Neuronal stem cell (in vitro differentiated cells): ENCODE results near the gene FAM81A.

Experiments
- DNase-seq: peaks from one replicate; pipeline ENCODE4 v3.0.0-alpha.2; 2013; ENCODE audit warnings: low spot score
- H2AFZ ChIP-seq: one replicate; pipeline ENCODE4 v1.6.1; 2013; ENCODE audit warnings: mild to moderate bottlenecking, low read length, inconsistent platforms
- H2AK5ac ChIP-seq: 2 replicates; pipeline ENCODE4 v1.6.1; 2013; ENCODE audit warnings: low read depth, mild to moderate bottlenecking, inconsistent platforms, low read length, moderate library complexity, mixed read lengths
- H2BK120ac ChIP-seq: 2 replicates; pipeline ENCODE4 v1.6.1; 2013; ENCODE audit warnings: low read depth, mild to moderate bottlenecking, inconsistent platforms, low read length, moderate library complexity, mixed read lengths
- H2BK12ac ChIP-seq: one replicate; pipeline ENCODE4 v1.6.1; 2013; ENCODE audit warnings: low read length, inconsistent platforms
- H2BK15ac ChIP-seq: 2 replicates; pipeline ENCODE4 v1.6.1; 2013; ENCODE audit warnings: mild to moderate bottlenecking, low read length, inconsistent platforms, mixed read lengths
- H2BK5ac ChIP-seq: one replicate; pipeline ENCODE4 v1.6.1; 2013; ENCODE audit warnings: inconsistent platforms, mild to moderate bottlenecking, low read length, moderate library complexity
- H3K14ac ChIP-seq: one replicate; pipeline ENCODE4 v1.6.1; 2013; ENCODE audit warnings: low read length, inconsistent platforms
- H3K18ac ChIP-seq: 2 replicates; pipeline ENCODE4 v1.6.1; 2013; ENCODE audit warnings: low read length, inconsistent platforms
- H3K23ac ChIP-seq: 2 replicates; pipeline ENCODE4 v1.6.1; 2013; ENCODE audit warnings: low read depth, mild to moderate bottlenecking, mixed read lengths, low read length, inconsistent platforms; ENCODE audit not compliant: poor library complexity
- H3K27ac ChIP-seq: replicated peaks from 3 replicates; pipeline ENCODE4 v1.5.1; 2013; ENCODE audit warnings: low read length, inconsistent platforms
- H3K27me3 ChIP-seq, 3 experiments: 2 replicates each; pipeline ENCODE4 v1.6.1; 2013; ENCODE audit warnings: low read length in 3 of 3, mild to moderate bottlenecking in 2 of 3, inconsistent platforms in 1 of 3, low read depth in 1 of 3, mixed read lengths in 1 of 3, moderate library complexity in 1 of 3; ENCODE audit not compliant: control insufficient read depth in 3 of 3, insufficient read depth in 3 of 3
- H3K36me3 ChIP-seq, 2 donors: replicated peaks in 1 of 2; 2 replicates each; pipeline ENCODE4 v1.6.1; 2013; ENCODE audit warnings: low read length in 2 of 2; ENCODE audit not compliant: control insufficient read depth in 2 of 2, insufficient read depth in 2 of 2
- H3K4ac ChIP-seq: 2 replicates; pipeline ENCODE4 v1.6.1; 2013; ENCODE audit warnings: inconsistent platforms, mild to moderate bottlenecking, low read length, moderate library complexity
- H3K4me1 ChIP-seq, 2 donors: 1 replicate in 1 of 2; 2 replicates in 1 of 2; pipeline ENCODE4 v1.6.1; 2013; ENCODE audit warnings: low read length in 2 of 2, low read depth in 1 of 2; ENCODE audit not compliant: control insufficient read depth in 2 of 2, insufficient read depth in 1 of 2
- H3K4me2 ChIP-seq: one replicate; pipeline ENCODE4 v1.6.1; 2013; ENCODE audit warnings: mild to moderate bottlenecking, low read length, inconsistent platforms; ENCODE audit not compliant: insufficient read depth, poor library complexity, severe bottlenecking
- H3K4me3 ChIP-seq, 2 donors: 2 replicates each; pipeline ENCODE4 v1.5.1; 2013; ENCODE audit warnings: low read length in 2 of 2, mild to moderate bottlenecking in 2 of 2, inconsistent platforms in 1 of 2, moderate library complexity in 1 of 2
- H3K79me1 ChIP-seq: one replicate; pipeline ENCODE4 v1.6.1; 2013; ENCODE audit warnings: low read depth, mild to moderate bottlenecking, inconsistent platforms, low read length, moderate library complexity
- H3K9ac ChIP-seq: one replicate; pipeline ENCODE4 v1.6.1; 2013; ENCODE audit warnings: mild to moderate bottlenecking, low read depth, low read length, inconsistent platforms; ENCODE audit not compliant: poor library complexity
- H3K9me3 ChIP-seq, 2 donors: replicated peaks in 1 of 2; 2 replicates each; pipeline versions ENCODE3 to v1.6.1; 2013; ENCODE audit warnings: low read length in 2 of 2, mild to moderate bottlenecking in 2 of 2, inconsistent platforms in 1 of 2, low read depth in 1 of 2, mixed read lengths in 1 of 2, moderate library complexity in 1 of 2; ENCODE audit not compliant: control insufficient read depth in 2 of 2, insufficient read depth in 1 of 2
- H4K8ac ChIP-seq: one replicate; pipeline ENCODE4 v1.6.1; 2013; ENCODE audit warnings: low read depth, mild to moderate bottlenecking, inconsistent platforms, low read length, moderate library complexity
- H4K91ac ChIP-seq: one replicate; pipeline ENCODE4 v1.6.1; 2013; ENCODE audit warnings: low read length, low read depth, mild to moderate bottlenecking, inconsistent platforms; ENCODE audit not compliant: poor library complexity
- WGBS, 2 donors: extraction: QIAGEN DNeasy Blood & Tissue Kit; methylation state at CpG; one replicate each; pipeline ENCODE4 v1.1.7; 2013; ENCODE audit warnings: missing lambda C conversion rate in 2 of 2, mixed read lengths in 1 of 2; ENCODE audit not compliant: insufficient read length in 2 of 2, insufficient replicate concordance in 1 of 2; ENCODE audit errors: extremely low coverage in 2 of 2; 5-methylcytosine and 5-hydroxymethylcytosine counted together

FAM81A gene

GRCh38 chr15:59555696-59556095, 117.7 kb downstream of the FAM81A start:
- H4K8ac ChIP-seq: no peak overlapping the region
- no peak overlapping the region for H3K4ac ChIP-seq
- no peak overlapping the region for H3K18ac ChIP-seq
- H2BK12ac ChIP-seq: no peak overlapping the region
- H3K4me2 ChIP-seq: no peak overlapping the region
- no peak overlapping the region for H3K27ac ChIP-seq
- no peak for DNase-seq
- no peak overlapping the region for H4K91ac ChIP-seq
- no peak overlapping the region for H3K9ac ChIP-seq
- H3K36me3 ChIP-seq: no peaks in the 10 kb centered on the region
- H2BK5ac ChIP-seq: no peak overlapping the region
- H2AFZ ChIP-seq: no peak overlapping the region
- no peaks in the 10 kb centered on the region for H3K4me1 ChIP-seq
- H3K9me3 ChIP-seq: no peaks in the 10 kb centered on the region
- no peak overlapping the region for H2BK120ac ChIP-seq
- H3K27me3 ChIP-seq: peaks cover 0 to 13% (median 0%) of the 10 kb centered on the region in 3 experiments
- H3K79me1 ChIP-seq: no peaks in the 10 kb centered on the region
- no peak overlapping the region for H3K23ac ChIP-seq
- no peak overlapping the region for H2BK15ac ChIP-seq
- WGBS, 2 donors: no CpG with 5 or more reads among the region's 4 CpGs
- no peak overlapping the region for H2AK5ac ChIP-seq
- no peak overlapping the region for H3K4me3 ChIP-seq
- no peak overlapping the region for H3K14ac ChIP-seq

- no peak overlapping the region for H3K14ac ChIP-seq
- no peak overlapping the region for H3K4me3 ChIP-seq
- no peak overlapping the region for H3K27ac ChIP-seq
- no peak overlapping the region for H2BK15ac ChIP-seq
- H3K4me2 ChIP-seq: no peak overlapping the region
- H4K8ac ChIP-seq: no peak overlapping the region
- H2BK12ac ChIP-seq: no peak overlapping the region
- peaks cover 0 to 7% (median 0%) of the 10 kb centered on the region in 3 experiments for H3K27me3 ChIP-seq
- no peak overlapping the region for H2BK5ac ChIP-seq
- H4K91ac ChIP-seq: no peak overlapping the region
- H3K4ac ChIP-seq: no peak overlapping the region
- H3K9me3 ChIP-seq: no peaks in the 10 kb centered on the region
- no peak overlapping the region for H2AFZ ChIP-seq
- no peak for DNase-seq
- H3K36me3 ChIP-seq: no peaks in the 10 kb centered on the region
- no peaks in the 10 kb centered on the region for H3K4me1 ChIP-seq
- no peaks in the 10 kb centered on the region for H3K79me1 ChIP-seq
- WGBS, 2 donors: no CpG with 5 or more reads among the region's 2 CpGs
- no peak overlapping the region for H3K18ac ChIP-seq
- H2AK5ac ChIP-seq: no peak overlapping the region
- no peak overlapping the region for H2BK120ac ChIP-seq
- no peak overlapping the region for H3K9ac ChIP-seq
- no peak overlapping the region for H3K23ac ChIP-seq
Observed at GRCh38 chr15:59556380-59556779, 118.4 kb downstream of the FAM81A start.

GRCh38 chr15:59557581-59557980, 119.6 kb downstream of the FAM81A start:
- Histone ChIP-seq H3K4me2 (no peak overlapping the region), H3K79me1 (no peaks in the 10 kb centered on the region), H3K4me1 (no peaks in the 10 kb centered on the region), H3K18ac (no peak overlapping the region), H4K91ac (no peak overlapping the region), H3K36me3 (no peaks in the 10 kb centered on the region), H2AK5ac (no peak overlapping the region), H3K23ac (no peak overlapping the region), H2AFZ (no peak overlapping the region), H3K27me3 (peaks cover 0 to 7% (median 0%) of the 10 kb centered on the region in 3 experiments), H4K8ac (no peak overlapping the region), H2BK120ac (no peak overlapping the region), H2BK5ac (no peak overlapping the region), H3K4me3 (no peak overlapping the region), H2BK15ac (no peak overlapping the region), H3K9ac (no peak overlapping the region), H3K9me3 (no peaks in the 10 kb centered on the region), H3K4ac (no peak overlapping the region), H2BK12ac (no peak overlapping the region), H3K27ac (no peak overlapping the region), H3K14ac (no peak overlapping the region)
- no peak for DNase-seq
- WGBS, 2 donors: no CpG with 5 or more reads among the region's 3 CpGs

- no peaks in the 10 kb centered on the region for H3K79me1 ChIP-seq
- no peak overlapping the region for H3K18ac ChIP-seq
- no peak overlapping the region for H2AK5ac ChIP-seq
- no peak overlapping the region for H3K14ac ChIP-seq
- no peak for DNase-seq
- H2BK12ac ChIP-seq: no peak overlapping the region
- H3K4me3 ChIP-seq: no peak overlapping the region
- no peak overlapping the region for H4K91ac ChIP-seq
- no peak overlapping the region for H2BK120ac ChIP-seq
- H2AFZ ChIP-seq: no peak overlapping the region
- no peak overlapping the region for H4K8ac ChIP-seq
- no peak overlapping the region for H3K4me2 ChIP-seq
- no peak overlapping the region for H3K4ac ChIP-seq
- no peak overlapping the region for H3K27ac ChIP-seq
- peaks cover 0 to 7% (median 0%) of the 10 kb centered on the region in 3 experiments for H3K27me3 ChIP-seq
- H3K9ac ChIP-seq: no peak overlapping the region
- H2BK5ac ChIP-seq: no peak overlapping the region
- no CpG with 5 or more reads among the region's 1 CpG for WGBS, 2 donors
- no peak overlapping the region for H2BK15ac ChIP-seq
- H3K36me3 ChIP-seq: no peaks in the 10 kb centered on the region
- H3K23ac ChIP-seq: no peak overlapping the region
- no peaks in the 10 kb centered on the region for H3K4me1 ChIP-seq
- H3K9me3 ChIP-seq: no peaks in the 10 kb centered on the region
Observed at GRCh38 chr15:59558851-59559250, 120.9 kb downstream of the FAM81A start.
